Measurements from ENCODE around the gene PRDX1.
"Not testable (repeated sequence)": the region's sequence is repeated elsewhere in the genome, so short reads cannot be mapped to it uniquely, and the experiment has no call there.

PRDX1 gene

GRCh38 chr1:45531873-45532272 lies 10.2 kb upstream of the PRDX1 start:
- Histone ChIP-seq H3K9ac (ENCODE audit: low read depth, low read length) (no peak overlapping the region), H3K9me3 (ENCODE audit: insufficient read depth, low read depth, low read length) (no peaks in the 10 kb centered on the region), H3K27me3 (ENCODE audit: insufficient read depth, low read length) (no peaks in the 10 kb centered on the region), H3K4me1 (ENCODE audit: insufficient read depth, low read length) (no peaks in the 10 kb centered on the region; the same call in 1 of the 2 replicates), H3K36me3 (ENCODE audit: insufficient read depth, low read depth, low read length) (no peaks in the 10 kb centered on the region), H3K4me3 (ENCODE audit: low read length) (no peak overlapping the region), H3K27ac (ENCODE audit: low read length) (no peak overlapping the region)

GRCh38 chr1:45530632-45531135 lies 9.0 kb upstream of the PRDX1 start:
- H3K9me3 ChIP-seq (ENCODE audit: insufficient read depth, low read depth, low read length), result no peaks in the 10 kb centered on the region
- H3K9ac ChIP-seq (ENCODE audit: low read depth, low read length), result no peak overlapping the region
- no peak overlapping the region for H3K27ac ChIP-seq (ENCODE audit: low read length)
- no peaks in the 10 kb centered on the region; the same call in 1 of the 2 replicates for H3K4me1 ChIP-seq (ENCODE audit: insufficient read depth, low read length)
- H3K4me3 ChIP-seq (ENCODE audit: low read length), result no peak overlapping the region
- no peaks in the 10 kb centered on the region for H3K36me3 ChIP-seq (ENCODE audit: insufficient read depth, low read depth, low read length)
- no peaks in the 10 kb centered on the region for H3K27me3 ChIP-seq (ENCODE audit: insufficient read depth, low read length)

- peaks cover 10% of the 10 kb centered on the region for H3K4me1 ChIP-seq (ENCODE audit: insufficient read depth, low read length)
- no peaks in the 10 kb centered on the region for H3K9me3 ChIP-seq (ENCODE audit: insufficient read depth, low read depth, low read length)
- H3K36me3 ChIP-seq (ENCODE audit: insufficient read depth, low read depth, low read length), result no peaks in the 10 kb centered on the region
- H3K27ac ChIP-seq (ENCODE audit: low read length), result no peak overlapping the region
- H3K9ac ChIP-seq (ENCODE audit: low read depth, low read length), result no peak overlapping the region
- no peak overlapping the region for H3K4me3 ChIP-seq (ENCODE audit: low read length)
- no peaks in the 10 kb centered on the region for H3K27me3 ChIP-seq (ENCODE audit: insufficient read depth, low read length)
Measured at GRCh38 chr1:45526135-45526644, 4.5 kb upstream of the PRDX1 start.

- peaks cover 10% of the 10 kb centered on the region for H3K4me1 ChIP-seq (ENCODE audit: insufficient read depth, low read length)
- not testable (repeated sequence) for H3K27me3 ChIP-seq (ENCODE audit: insufficient read depth, low read length); H3K9me3 ChIP-seq (ENCODE audit: insufficient read depth, low read depth, low read length); H3K36me3 ChIP-seq (ENCODE audit: insufficient read depth, low read depth, low read length); H3K4me3 ChIP-seq (ENCODE audit: low read length); H3K9ac ChIP-seq (ENCODE audit: low read depth, low read length); H3K27ac ChIP-seq (ENCODE audit: low read length)
Measured at GRCh38 chr1:45523975-45524374, 2.3 kb upstream of the PRDX1 start.

GRCh38 chr1:45523516-45523915 lies 1.8 kb upstream of the PRDX1 start:
- H3K9ac ChIP-seq (ENCODE audit: low read depth, low read length); H3K9me3 ChIP-seq (ENCODE audit: insufficient read depth, low read depth, low read length); H3K27ac ChIP-seq (ENCODE audit: low read length); H3K27me3 ChIP-seq (ENCODE audit: insufficient read depth, low read length); H3K4me3 ChIP-seq (ENCODE audit: low read length): not testable (repeated sequence)
- Histone ChIP-seq H3K36me3 (ENCODE audit: insufficient read depth, low read depth, low read length) (peaks cover 14% of the 10 kb centered on the region), H3K4me1 (ENCODE audit: insufficient read depth, low read length) (peaks cover 10% of the 10 kb centered on the region)

GRCh38 chr1:45522324-45523104 lies 830 bp upstream of the PRDX1 start:
- Histone ChIP-seq H3K4me3 (ENCODE audit: low read length) (peak overlapping the region; percentile 93), H3K9ac (ENCODE audit: low read depth, low read length) (peak overlapping the region; percentile 98), H3K36me3 (ENCODE audit: insufficient read depth, low read depth, low read length) (peaks cover 23% of the 10 kb centered on the region), H3K9me3 (ENCODE audit: insufficient read depth, low read depth, low read length) (no peaks in the 10 kb centered on the region), H3K27ac (ENCODE audit: low read length) (peak overlapping the region; percentile 96), H3K27me3 (ENCODE audit: insufficient read depth, low read length) (no peaks in the 10 kb centered on the region), H3K4me1 (ENCODE audit: insufficient read depth, low read length) (peaks cover 10% of the 10 kb centered on the region; the same call in 1 of the 2 replicates)

- Histone ChIP-seq H3K36me3 (ENCODE audit: insufficient read depth, low read depth, low read length) (peaks cover 50% of the 10 kb centered on the region), H3K4me1 (ENCODE audit: insufficient read depth, low read length) (peaks cover 10% of the 10 kb centered on the region; the same call in 1 of the 2 replicates), H3K9ac (ENCODE audit: low read depth, low read length) (peak overlapping the region; percentile 55; the same call in 1 of the 2 replicates), H3K4me3 (ENCODE audit: low read length) (peak overlapping the region; percentile 93)
- H3K27ac ChIP-seq (ENCODE audit: low read length); H3K9me3 ChIP-seq (ENCODE audit: insufficient read depth, low read depth, low read length); H3K27me3 ChIP-seq (ENCODE audit: insufficient read depth, low read length): not testable (repeated sequence)
Measured at GRCh38 chr1:45519774-45520173, 1.9 kb downstream of the PRDX1 start.

- Histone ChIP-seq H3K36me3 (ENCODE audit: insufficient read depth, low read depth, low read length) (peaks cover 59% of the 10 kb centered on the region), H3K9ac (ENCODE audit: low read depth, low read length) (peak overlapping the region; percentile 2; the same call in 1 of the 2 replicates), H3K27ac (ENCODE audit: low read length) (no peak overlapping the region), H3K4me3 (ENCODE audit: low read length) (peak overlapping the region; percentile 93), H3K4me1 (ENCODE audit: insufficient read depth, low read length) (peaks cover 10% of the 10 kb centered on the region; the same call in 1 of the 2 replicates), H3K27me3 (ENCODE audit: insufficient read depth, low read length) (no peaks in the 10 kb centered on the region), H3K9me3 (ENCODE audit: insufficient read depth, low read depth, low read length) (no peaks in the 10 kb centered on the region)
Measured at GRCh38 chr1:45518910-45519309, 2.8 kb downstream of the PRDX1 start.

GRCh38 chr1:45518366-45518765 lies 3.3 kb downstream of the PRDX1 start:
- H3K36me3 ChIP-seq (ENCODE audit: insufficient read depth, low read depth, low read length), result peaks cover 64% of the 10 kb centered on the region

GRCh38 chr1:45516465-45516864 lies 5.2 kb downstream of the PRDX1 start:
- Histone ChIP-seq H3K9me3 (ENCODE audit: insufficient read depth, low read depth, low read length) (no peaks in the 10 kb centered on the region), H3K4me3 (ENCODE audit: low read length) (no peak overlapping the region), H3K27ac (ENCODE audit: low read length) (no peak overlapping the region), H3K9ac (ENCODE audit: low read depth, low read length) (no peak overlapping the region), H3K27me3 (ENCODE audit: insufficient read depth, low read length) (no peaks in the 10 kb centered on the region), H3K36me3 (ENCODE audit: insufficient read depth, low read depth, low read length) (peaks cover 83% of the 10 kb centered on the region), H3K4me1 (ENCODE audit: insufficient read depth, low read length) (no peaks in the 10 kb centered on the region)

More at GRCh38 chr1:45518366-45518765, 3.3 kb downstream of the PRDX1 start:
- H3K27me3 ChIP-seq (ENCODE audit: insufficient read depth, low read length); H3K27ac ChIP-seq (ENCODE audit: low read length); H3K9me3 ChIP-seq (ENCODE audit: insufficient read depth, low read depth, low read length); H3K9ac ChIP-seq (ENCODE audit: low read depth, low read length); H3K4me3 ChIP-seq (ENCODE audit: low read length): not testable (repeated sequence)
- peaks cover 10% of the 10 kb centered on the region; the same call in 1 of the 2 replicates for H3K4me1 ChIP-seq (ENCODE audit: insufficient read depth, low read length)

- no peaks in the 10 kb centered on the region for H3K4me1 ChIP-seq (ENCODE audit: insufficient read depth, low read length)
- no peak overlapping the region for H3K27ac ChIP-seq (ENCODE audit: low read length)
- H3K9ac ChIP-seq (ENCODE audit: low read depth, low read length), result no peak overlapping the region
- H3K9me3 ChIP-seq (ENCODE audit: insufficient read depth, low read depth, low read length), result no peaks in the 10 kb centered on the region
- H3K27me3 ChIP-seq (ENCODE audit: insufficient read depth, low read length), result no peaks in the 10 kb centered on the region
- H3K36me3 ChIP-seq (ENCODE audit: insufficient read depth, low read depth, low read length), result peaks cover 87% of the 10 kb centered on the region
- no peak overlapping the region for H3K4me3 ChIP-seq (ENCODE audit: low read length)
Measured at GRCh38 chr1:45516036-45516435, 5.6 kb downstream of the PRDX1 start.
